Coronary artery (tissue), 2 donors: ENCODE data around the gene PPP1R1B.

ENCODE experiments used
- DNase-seq: peaks from one replicate; pipeline ENCODE4 v3.0.0-alpha.2; 2017; ENCODE audit warnings: low spot score
- H3K27ac ChIP-seq, 2 donors: fragments of 200-600 bp; sonication (generic); one replicate each; pipeline ENCODE4 v1.5.1; 2016 to 2019
- H3K4me3 ChIP-seq: fragments of 200-600 bp; sonication (generic); 2 replicates; pipeline ENCODE4 v1.5.1; 2016; ENCODE audit warnings: mild to moderate bottlenecking, moderate library complexity
- CTCF ChIP-seq: fragments of 200-600 bp; sonication (generic); IDR thresholded peaks from one replicate; pipeline ENCODE4 v1.5.1; 2019; ENCODE audit warnings: antibody characterized with exemption

PPP1R1B gene

GRCh38 chr17:39605492-39606433, 21.0 kb upstream of the PPP1R1B start:
- peak overlapping the region; percentile 62 for H3K4me3 ChIP-seq
- no peak for DNase-seq
- TF ChIP-seq CTCF: no peak
- no peak overlapping the region for H3K27ac ChIP-seq

GRCh38 chr17:39606434-39607056, 20.2 kb upstream of the PPP1R1B start:
- no peak overlapping the region for H3K27ac ChIP-seq
- no peak for DNase-seq
- TF ChIP-seq CTCF: no peak
- peak overlapping the region; percentile 62 for H3K4me3 ChIP-seq

- Histone ChIP-seq H3K27ac (no peak overlapping the region), H3K4me3 (peak overlapping the region; percentile 62)
- no peak for DNase-seq
- no peak for TF ChIP-seq CTCF
Measured at GRCh38 chr17:39607057-39607850, 19.5 kb upstream of the PPP1R1B start.

GRCh38 chr17:39607851-39608130, 19.0 kb upstream of the PPP1R1B start, which contains the start of gene NEUROD2:
Gene NEUROD2 (minus strand): TSS chr17:39607920. CDS start chr17:39606599, 1,321 bp downstream.
- Histone ChIP-seq H3K4me3 (peak within 1 kb of the TSS; percentile 62), H3K27ac (no peak within 1 kb of the TSS)
- no peak for TF ChIP-seq CTCF
- no peak for DNase-seq

GRCh38 chr17:39608142-39608981, 18.4 kb upstream of the PPP1R1B start:
- Histone ChIP-seq H3K4me3 (no peak overlapping the region), H3K27ac (no peak overlapping the region)
- TF ChIP-seq CTCF: no peak
- DNase-seq: no peak

GRCh38 chr17:39609416-39610025, 17.2 kb upstream of the PPP1R1B start:
- Histone ChIP-seq H3K4me3 (no peak overlapping the region), H3K27ac (no peak overlapping the region)
- no peak for TF ChIP-seq CTCF
- DNase-seq: no peak
